ENCODE measurements around the gene ARHGAP22. TPM values are rescaled to one million over a fixed set of nuclear protein-coding genes. Genes with fewer than 3 reads are reported as not detected.

The ARHGAP22 gene
- total and polyA plus RNA-seq, 2 experiments from 2014 or later, result 3.2 to 7.8 TPM

DNA sequence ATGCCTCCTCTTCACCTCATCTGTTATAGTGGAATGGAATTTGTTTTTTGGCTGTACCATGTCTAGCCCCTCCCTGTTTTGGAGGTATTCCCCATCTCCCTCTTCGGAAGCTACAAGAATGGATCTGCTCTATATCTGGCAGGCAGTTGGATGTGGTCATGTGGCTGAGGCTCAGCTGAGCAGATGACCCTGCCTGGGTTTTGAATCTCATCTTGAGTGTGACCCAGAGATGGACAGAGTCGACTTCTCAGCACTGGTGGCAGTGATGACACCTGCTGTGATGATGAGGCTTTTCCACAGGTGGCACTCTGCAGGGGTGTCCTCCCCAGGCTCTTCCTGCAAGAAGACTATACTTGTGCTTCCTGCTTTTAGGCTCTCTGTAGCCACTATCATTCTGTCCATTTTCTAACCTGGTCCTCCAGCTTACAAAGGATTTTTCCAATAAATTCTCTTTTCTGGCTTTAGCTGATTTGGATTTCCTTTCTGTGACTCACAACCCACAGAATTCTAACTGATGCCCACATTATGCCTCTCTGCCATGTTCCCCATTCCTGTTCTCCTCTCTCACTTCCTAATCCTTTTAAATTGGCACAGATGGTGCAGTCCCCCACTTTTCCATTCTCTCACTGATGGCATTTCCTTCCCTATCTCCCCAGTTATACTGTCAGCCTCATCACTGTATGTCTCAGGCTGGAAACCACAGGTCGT, 7.5 kb upstream of the ARHGAP22 start:
- Histone ChIP-seq H3K27me3 (no peaks in the 10 kb centered on the region), H3K36me3 (no peaks in the 10 kb centered on the region), H3K4me1 (ENCODE audit: low read depth) (no peaks in the 10 kb centered on the region), H3K9me3 (ENCODE audit: low read depth) (no peaks in the 10 kb centered on the region), H3K4me3 (no peak overlapping the region), H3K27ac (no peak overlapping the region)
- TF ChIP-seq, protein P1, sequence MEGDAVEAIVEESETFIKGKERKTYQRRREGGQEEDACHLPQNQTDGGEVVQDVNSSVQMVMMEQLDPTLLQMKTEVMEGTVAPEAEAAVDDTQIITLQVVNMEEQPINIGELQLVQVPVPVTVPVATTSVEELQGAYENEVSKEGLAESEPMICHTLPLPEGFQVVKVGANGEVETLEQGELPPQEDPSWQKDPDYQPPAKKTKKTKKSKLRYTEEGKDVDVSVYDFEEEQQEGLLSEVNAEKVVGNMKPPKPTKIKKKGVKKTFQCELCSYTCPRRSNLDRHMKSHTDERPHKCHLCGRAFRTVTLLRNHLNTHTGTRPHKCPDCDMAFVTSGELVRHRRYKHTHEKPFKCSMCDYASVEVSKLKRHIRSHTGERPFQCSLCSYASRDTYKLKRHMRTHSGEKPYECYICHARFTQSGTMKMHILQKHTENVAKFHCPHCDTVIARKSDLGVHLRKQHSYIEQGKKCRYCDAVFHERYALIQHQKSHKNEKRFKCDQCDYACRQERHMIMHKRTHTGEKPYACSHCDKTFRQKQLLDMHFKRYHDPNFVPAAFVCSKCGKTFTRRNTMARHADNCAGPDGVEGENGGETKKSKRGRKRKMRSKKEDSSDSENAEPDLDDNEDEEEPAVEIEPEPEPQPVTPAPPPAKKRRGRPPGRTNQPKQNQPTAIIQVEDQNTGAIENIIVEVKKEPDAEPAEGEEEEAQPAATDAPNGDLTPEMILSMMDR (IDR thresholded peaks at IDR 0.05; ENCODE audit: low read depth, low read length), result no peak
- no peak for DNase-seq (ENCODE audit: low read depth in 1 of 2, low spot score in 1 of 2)

DNA sequence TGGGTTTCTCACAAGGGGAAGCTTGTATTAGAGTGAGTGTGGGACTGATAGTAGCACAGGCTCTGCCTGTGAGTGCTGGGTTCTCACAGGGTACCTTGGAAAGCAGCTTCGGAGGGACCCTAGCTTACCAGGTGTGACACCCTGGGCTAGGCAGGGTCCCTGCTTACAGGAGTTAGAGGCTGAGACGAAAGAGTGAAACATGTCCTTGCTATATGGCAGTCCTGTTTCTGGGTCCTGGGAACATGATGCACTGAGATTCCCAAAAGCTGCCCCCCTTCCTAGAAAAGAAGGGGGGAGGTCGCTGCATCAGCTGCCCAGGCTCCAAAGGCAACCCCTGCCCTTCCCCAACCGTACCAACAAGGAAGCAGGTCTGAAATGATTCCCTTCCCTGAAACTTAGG, 6.3 kb upstream of the ARHGAP22 start:
- no peak for DNase-seq (ENCODE audit: low read depth in 1 of 2, low spot score in 1 of 2)
- Histone ChIP-seq H3K4me1 (ENCODE audit: low read depth) (no peaks in the 10 kb centered on the region), H3K27ac (no peak overlapping the region), H3K9me3 (ENCODE audit: low read depth) (no peaks in the 10 kb centered on the region), H3K36me3 (no peaks in the 10 kb centered on the region), H3K27me3 (peaks cover under 1% of the 10 kb centered on the region), H3K4me3 (no peak overlapping the region)
- TF ChIP-seq, protein P1 (IDR thresholded peaks at IDR 0.05; ENCODE audit: low read depth, low read length), result no peak

DNA sequence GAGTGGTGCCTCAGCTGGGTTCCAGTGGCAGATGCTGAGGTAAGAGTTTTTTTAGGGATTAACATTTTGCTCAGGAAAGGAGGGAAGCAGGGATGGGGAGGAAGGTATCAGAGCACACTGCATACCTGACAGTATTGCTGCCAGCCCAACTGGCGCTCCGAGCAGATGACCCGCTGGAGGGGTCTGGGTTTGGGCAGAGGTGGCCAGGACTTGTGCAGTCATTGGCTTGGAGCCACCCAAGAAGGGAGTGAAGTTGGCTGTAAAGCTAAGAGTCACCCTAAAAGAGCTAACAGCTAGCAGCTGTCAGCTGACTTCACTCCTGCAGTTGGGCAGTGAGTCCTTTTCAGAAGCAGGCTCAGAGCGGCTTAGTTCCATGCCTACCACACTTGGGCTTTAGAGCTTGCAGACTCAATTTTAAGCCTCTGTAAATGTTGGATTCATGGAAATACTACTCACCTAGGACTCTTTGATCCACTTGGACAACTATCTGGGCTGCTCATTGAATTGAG, 5.8 kb upstream of the ARHGAP22 start:
- no peak for DNase-seq (ENCODE audit: low read depth in 1 of 2, low spot score in 1 of 2)
- Histone ChIP-seq H3K4me1 (ENCODE audit: low read depth) (no peaks in the 10 kb centered on the region), H3K4me3 (no peak overlapping the region), H3K27me3 (peaks cover 5% of the 10 kb centered on the region), H3K36me3 (no peaks in the 10 kb centered on the region), H3K9me3 (ENCODE audit: low read depth) (no peaks in the 10 kb centered on the region), H3K27ac (no peak overlapping the region)
- TF ChIP-seq, protein P1 (IDR thresholded peaks at IDR 0.05; ENCODE audit: low read depth, low read length), result no peak

DNA sequence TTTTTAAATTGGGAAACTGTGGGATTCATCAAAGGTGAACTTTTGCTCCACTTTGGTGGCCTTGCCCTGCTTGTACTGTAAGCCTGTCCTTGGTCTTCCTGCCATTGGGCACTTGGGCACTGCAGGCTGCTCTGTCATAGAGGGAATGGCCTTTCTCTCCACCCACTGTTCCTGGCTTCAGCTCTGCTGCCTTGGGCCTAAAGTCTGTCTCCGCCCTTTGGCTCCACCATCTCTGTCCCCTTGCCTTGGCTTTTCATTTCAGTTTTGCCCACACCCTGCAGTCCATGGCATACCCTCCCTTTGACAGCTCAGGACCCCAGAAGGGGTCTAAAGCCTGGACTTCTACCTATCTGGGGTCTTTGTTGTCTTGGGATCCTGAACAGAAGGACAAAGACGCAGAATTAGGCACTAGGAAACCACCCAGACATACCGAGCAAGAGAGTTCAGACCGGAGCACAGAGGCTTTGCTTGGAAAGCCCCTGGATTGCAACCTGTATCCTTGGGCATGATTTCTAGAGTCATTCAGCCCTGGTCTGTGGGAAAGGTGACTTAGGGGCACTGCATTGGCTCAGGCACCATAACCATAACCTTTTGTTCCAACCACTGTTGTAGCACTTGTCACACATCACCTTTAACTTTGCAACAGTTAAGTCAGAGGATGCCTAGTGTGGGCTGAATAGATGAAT, 5.2 kb upstream of the ARHGAP22 start:
- peaks cover 11% of the 10 kb centered on the region for H3K27me3 ChIP-seq
- no peaks in the 10 kb centered on the region for H3K36me3 ChIP-seq
- H3K4me3 ChIP-seq, result no peak overlapping the region
- no peaks in the 10 kb centered on the region for H3K9me3 ChIP-seq (ENCODE audit: low read depth)
- no peak for DNase-seq (ENCODE audit: low read depth in 1 of 2, low spot score in 1 of 2)
- TF ChIP-seq, protein P1 (IDR thresholded peaks at IDR 0.05; ENCODE audit: low read depth, low read length), result no peak
- no peak overlapping the region for H3K27ac ChIP-seq
- no peaks in the 10 kb centered on the region for H3K4me1 ChIP-seq (ENCODE audit: low read depth)

DNA sequence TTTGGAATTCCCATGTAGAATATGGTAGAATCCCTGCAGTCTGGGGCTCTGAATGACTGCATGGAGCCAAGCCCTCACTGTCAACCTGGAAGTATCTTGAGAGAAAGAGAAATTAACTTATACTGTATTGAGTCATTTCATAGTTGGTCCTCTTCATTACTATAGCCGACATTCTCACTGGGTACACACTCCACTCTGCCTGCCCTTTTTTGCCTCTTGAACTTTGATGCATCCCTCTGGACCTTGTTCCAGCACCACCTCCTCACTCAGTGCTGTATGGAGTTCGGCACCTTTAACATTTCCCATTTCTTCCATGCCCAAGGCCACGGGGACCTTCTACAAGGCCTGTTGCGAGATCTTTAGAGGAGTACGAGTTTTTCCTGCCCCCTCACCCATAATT, 4.6 kb upstream of the ARHGAP22 start:
- no peak for DNase-seq (ENCODE audit: low read depth in 1 of 2, low spot score in 1 of 2)
- no peaks in the 10 kb centered on the region for H3K9me3 ChIP-seq (ENCODE audit: low read depth)
- peaks cover 17% of the 10 kb centered on the region for H3K27me3 ChIP-seq
- TF ChIP-seq, protein P1 (IDR thresholded peaks at IDR 0.05; ENCODE audit: low read depth, low read length), result no peak
- no peaks in the 10 kb centered on the region for H3K4me1 ChIP-seq (ENCODE audit: low read depth)
- H3K4me3 ChIP-seq, result no peak overlapping the region
- H3K27ac ChIP-seq, result no peak overlapping the region
- H3K36me3 ChIP-seq, result no peaks in the 10 kb centered on the region
